Muscle of arm (tissue), 12 donors: ENCODE results near the gene NADK2. TPM values are rescaled to one million over a fixed set of nuclear protein-coding genes. Genes with fewer than 3 reads are reported as not detected.

Source experiments
- DNase-seq: peaks from one replicate; pipeline ENCODE4 v3.0.0-alpha.2; 2013
- polyA plus RNA-seq, 12 donors: library from polyadenylated mRNA; unstranded; fragments of 120-200 nt; gene quantifications; one replicate each; pipeline ENCODE4 v1.2.1, GENCODE V29; 2013; ENCODE audit not compliant: insufficient read length in 12 of 12

NADK2 gene
- polyA plus RNA-seq, 12 donors: 29.5 to 117 (median 45.5) TPM

DNA sequence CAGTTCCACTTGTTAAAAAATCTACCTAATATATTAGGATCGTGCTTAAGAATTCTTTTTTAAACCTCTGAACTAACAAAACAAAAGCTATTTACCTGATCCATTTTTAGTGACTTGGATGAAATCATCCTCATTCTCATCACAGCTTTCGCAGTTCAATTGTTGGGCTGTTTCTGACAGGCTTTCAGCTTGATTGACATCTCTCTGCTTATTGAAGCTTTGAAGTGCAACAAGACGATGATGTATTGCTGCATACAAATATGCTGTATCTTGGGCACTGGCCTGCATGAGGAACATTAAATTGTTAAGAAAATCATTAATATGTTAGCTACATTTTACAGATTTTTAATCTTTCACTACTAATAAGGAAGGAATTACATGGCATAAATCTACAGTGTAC lies 9.5 kb upstream of the NADK2 start:
- no peak for DNase-seq

DNA sequence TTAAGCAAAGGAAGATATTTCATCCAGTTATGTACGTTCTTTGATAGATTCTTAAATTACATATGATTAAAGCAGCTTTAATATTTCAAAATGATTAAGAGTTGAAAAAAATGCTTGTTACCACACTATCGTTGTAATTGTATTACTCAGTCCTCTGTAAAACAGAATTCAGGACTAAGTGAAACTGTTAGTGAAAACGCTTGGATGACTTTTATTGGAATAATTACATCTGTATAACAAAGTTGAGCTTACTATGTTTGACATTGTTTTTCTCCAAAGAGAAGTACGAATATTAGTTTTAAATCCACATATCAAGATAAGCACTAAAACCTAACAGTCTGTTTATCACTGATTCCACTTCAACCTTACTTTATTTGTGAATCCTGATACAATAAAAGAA lies 8.7 kb upstream of the NADK2 start:
- no peak for DNase-seq

DNA sequence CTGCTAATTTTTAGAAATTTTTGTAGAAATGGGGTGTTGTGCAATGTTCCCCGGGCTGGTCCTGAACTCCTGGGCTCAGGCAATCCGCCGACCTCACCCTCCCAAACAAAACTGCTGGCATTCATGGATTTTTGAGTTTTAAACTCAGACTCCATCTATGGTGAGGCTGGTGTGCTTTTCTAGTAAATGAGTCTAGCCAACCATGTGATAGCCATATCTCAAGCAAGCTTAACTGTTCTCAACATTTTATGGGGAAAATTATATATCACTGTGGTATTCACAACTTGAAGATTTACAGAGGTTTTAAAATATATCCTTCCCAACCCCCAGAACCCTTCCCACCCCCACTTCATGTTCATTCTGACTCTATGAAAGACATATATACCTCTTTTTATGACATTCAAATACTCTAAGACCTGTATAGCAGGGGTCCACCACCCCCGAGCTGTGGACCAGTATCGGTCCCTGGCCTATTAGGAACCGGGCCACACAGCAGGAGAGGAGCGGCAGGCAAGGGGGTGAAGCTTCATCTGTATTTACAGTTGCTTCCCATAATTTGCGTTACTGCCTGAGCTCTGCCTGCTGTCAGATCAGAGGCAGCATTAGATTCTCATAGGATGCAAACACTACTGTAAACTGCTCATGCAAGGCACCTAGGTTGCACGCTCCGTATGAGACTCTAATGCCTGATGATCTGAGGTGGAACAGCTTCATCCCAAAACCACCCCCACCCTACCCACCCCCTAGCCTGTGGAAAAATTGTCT lies 4.5 kb upstream of the NADK2 start:
- no peak for DNase-seq

DNA sequence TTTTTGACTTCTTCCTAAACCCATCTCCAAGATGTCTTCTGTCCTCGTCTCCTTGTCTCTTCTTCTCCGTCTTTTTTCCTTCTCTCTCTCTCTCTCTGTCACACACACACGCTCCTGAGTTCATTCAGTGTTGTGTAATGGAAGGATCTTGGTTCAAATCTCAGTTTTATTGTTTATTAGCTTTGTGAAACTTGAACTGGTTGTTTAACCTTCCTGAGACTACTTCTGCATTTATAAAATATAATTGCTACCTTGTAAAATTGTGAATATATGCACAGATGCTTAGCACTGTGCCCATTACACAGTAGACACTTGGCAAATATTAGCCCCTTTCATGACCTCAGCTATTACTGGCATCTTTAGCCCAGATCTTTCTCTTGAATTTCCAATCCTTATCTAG lies 2.4 kb upstream of the NADK2 start:
- no peak for DNase-seq

DNA sequence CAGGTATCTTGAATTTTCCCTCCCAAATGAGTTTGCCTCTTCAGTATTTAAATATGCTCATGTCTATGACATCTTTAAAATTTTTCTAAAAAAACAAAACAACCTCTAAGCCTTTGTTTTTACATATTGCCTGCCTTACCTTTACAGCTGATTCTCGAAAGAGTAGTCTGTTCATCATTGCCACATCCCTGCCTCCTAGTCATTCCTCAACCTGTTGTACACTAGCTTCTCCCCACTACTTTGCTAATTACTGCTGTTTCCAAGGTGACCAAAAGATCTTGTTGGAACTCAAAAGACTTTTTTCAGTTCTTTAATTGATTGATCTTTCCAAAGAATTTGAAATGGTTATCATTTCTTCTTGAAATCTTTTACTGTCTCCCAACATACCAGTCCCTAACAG lies 1.9 kb upstream of the NADK2 start:
- DNase-seq: no peak

DNA sequence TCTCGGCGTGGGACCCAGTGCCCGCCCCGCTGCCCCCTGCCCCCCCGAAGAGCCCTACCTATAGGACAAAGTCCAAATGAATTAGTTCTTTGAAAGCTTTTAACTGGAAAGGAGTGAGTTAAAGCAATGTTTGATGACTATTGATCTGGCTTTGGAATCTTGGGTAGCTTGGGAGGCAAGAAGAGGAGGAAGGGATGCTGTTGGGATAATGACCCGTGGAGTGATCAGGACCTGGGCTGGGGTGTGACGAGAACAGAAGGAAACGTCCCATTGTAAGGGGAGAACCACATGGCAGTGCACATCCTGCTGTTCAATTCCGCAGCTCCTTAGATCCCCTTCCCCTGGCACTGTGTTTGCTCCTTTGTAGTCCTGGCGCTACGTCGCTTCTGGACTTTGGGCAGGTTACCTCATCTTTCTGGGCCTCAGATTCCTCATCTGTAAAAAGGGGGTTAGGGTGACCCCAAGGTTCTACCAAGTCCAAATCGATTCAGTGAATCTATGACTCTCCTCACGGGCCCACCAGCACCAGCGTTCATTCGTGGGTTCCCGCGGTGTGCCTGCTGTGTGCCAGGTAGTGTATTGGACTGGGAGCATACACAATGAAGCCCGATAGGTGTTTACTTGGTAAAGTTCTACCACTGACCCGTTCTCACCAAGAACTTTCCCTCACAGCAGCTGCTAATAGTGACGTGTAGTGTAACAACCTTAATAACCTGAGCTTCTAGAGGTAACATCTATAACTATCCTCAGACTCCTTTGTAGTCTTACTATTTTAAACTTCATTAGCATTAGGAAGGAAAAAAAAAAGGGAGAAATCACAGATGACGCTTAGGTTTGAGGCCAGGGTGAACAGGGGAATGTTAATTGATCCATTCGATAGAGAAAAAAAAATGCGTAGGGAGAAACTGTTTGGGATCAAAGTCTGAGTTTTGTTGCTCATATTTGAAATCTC lies 1.1 kb upstream of the NADK2 start:
- DNase-seq: no peak

DNA sequence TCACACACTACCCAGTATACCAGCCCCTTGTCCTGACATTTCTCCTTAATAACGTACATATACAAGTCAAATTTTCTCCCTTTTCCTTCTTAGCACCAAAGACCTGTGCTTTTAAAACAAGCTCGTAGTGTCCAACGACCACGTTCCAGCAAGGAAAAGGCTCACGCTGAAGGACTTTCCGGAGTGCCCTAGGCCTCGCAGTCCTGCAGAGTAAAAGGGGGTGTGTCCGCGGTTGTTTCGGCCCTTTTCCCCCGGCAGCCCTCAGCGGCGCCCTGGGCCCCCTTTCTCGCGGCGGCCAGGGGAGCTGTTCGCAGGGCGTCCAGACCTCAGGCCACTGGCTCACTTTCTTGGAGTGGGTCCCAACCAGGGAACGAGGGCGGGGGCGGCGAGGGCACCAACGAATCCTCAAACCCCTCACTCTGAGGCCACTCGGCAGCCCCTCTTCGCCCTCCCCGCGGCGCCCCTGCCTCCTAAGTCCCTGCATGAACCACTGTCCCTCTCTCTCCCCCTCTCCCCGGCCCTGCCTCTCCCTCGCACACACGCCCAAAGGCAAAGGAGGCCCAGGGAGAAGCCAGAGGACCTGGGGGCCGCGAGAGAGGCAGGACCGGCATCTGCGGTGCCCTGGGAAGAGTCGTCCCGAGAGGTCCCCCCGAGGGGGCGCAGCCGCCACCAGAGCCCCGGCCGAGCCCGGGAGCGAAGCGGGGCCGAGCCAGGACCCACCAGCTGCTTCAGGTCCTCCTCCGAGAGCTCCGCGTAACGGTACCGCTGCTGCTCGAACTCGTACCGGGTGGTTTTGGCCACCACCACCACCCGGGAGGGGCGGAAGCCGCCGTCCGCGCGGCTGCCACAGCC lies 720 bp downstream of the NADK2 start:
- DNase-seq: peak; percentile 79

DNA sequence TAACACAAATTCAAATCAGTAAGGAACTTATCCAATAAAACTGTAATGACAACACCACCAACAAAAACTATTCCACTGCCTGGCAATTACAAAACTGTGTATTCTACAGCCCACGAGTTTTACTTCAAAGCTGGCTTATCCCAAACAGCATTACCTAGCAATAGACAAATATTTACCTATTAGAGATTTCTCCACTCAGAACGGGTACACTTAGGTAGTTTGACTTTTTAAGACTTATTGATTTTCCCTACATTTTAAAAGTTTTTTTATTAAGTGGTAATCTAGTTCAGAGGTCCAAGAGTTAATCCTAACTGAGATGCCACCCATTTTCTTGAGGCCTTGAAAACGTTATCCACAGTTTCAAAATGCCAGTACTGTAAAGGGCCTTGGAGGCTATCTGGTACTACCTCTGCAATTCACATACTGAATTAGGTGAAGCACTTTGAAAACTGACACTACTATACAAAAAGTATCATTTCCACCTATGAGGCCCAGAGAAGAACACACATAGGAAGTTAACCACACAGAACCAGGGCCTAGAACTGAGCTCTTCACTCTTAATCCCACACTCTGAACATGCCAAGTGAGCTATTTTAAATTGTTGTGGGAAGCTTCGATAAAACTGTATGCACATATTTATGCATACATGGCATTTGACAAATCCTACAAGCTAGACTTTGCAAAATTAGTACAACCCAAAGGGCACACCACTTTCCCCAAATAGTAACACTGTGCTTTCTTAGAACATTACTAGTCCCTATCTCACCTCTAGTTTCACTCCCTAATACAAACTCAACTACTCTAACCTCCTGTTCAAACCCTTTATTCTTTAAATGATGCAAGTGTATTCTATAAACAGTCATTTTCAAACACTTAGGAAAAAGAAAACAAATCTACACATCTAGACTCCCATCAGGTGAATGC lies 2.1 kb downstream of the NADK2 start:
- DNase-seq: no peak

DNA sequence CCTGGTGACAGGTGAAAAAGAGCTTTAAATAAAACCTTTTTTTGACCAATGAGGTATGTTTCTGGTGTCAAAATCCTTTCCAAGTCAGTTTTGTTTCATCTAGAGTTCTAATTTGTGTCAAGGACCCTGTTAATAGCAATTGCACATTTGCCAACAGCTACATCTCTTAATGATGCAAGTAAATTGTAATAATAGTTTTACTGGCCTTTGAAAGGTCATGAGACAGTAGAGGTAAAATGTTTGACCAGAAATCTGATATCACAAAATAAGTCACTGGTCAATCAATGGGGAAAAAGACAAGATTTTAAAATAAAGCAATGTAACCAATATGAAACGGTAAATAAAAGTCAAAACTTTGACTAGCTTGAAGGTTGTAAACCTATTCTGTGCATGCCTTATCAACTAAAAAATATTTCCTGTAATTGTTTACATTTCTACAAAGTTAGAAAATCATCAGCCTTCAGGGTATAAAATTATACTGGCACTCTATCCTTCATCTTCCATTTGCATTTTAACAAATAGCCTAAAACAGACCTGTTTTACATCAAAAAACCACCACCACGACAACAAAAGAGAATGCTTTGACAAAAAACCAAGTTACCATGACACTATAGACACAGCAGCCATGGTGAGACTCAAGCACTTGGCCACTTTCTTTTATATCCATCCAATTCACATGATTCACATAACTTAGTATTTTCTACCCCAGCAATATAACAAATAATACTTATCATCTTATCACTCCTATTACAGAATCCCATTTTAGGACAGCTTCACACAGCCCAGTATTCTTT lies 3.0 kb downstream of the NADK2 start:
- no peak for DNase-seq

DNA sequence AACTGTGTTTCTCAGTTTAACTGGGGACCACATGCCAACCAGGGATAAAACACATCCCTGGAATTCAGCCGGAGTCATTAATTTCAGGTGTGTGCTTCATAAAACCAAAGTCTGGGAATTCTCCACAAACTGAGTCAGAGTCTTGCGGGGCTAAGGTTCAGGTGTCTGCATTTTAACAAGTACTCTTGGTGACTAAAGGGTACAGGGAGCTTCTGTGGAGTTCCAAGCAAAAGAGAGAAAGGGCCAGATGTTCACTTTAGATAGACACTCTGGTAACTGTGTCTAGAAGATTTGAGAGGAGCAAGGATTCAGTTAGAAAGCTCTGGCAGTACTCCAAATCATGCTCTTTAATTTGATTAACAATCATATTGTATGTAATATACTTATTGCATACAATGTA lies 4.0 kb downstream of the NADK2 start:
- DNase-seq: no peak

DNA sequence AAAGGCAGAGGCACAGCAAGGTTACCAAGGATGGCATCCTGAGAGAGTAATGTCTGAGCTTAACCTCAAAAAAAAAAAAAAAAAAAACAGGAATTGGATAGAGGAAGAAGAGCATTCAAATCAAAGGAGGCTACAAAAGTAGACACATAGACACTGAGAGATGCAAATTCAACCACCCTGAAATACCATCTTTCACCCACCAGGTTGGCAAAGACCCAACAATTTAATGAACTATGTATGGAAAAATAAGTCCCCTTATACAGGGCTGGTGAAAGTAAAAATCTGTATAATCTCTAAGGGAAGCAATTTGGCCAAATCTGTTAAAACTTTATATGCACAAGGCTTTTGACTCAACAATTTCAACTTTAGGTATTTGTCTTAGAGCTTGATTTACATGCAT lies 4.9 kb downstream of the NADK2 start:
- no peak for DNase-seq

DNA sequence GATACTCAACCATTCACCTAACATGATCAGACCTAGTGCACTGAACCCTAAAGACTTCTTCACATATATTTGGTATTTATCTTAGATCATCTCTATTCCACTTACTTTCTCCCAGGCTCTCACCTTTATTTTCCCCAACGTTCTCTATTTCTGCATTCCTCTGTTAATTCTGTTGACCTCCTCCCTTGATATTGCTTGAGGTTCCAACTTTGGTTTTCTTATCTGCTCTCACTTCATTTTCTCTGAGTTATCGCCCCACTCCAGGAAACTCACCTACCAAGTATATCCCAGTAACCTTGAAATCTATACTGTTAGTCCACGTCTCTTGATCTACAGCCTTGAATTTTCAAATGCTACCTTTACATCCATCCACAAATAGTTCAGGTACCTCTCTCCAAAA lies 9.2 kb downstream of the NADK2 start:
- no peak for DNase-seq

DNA sequence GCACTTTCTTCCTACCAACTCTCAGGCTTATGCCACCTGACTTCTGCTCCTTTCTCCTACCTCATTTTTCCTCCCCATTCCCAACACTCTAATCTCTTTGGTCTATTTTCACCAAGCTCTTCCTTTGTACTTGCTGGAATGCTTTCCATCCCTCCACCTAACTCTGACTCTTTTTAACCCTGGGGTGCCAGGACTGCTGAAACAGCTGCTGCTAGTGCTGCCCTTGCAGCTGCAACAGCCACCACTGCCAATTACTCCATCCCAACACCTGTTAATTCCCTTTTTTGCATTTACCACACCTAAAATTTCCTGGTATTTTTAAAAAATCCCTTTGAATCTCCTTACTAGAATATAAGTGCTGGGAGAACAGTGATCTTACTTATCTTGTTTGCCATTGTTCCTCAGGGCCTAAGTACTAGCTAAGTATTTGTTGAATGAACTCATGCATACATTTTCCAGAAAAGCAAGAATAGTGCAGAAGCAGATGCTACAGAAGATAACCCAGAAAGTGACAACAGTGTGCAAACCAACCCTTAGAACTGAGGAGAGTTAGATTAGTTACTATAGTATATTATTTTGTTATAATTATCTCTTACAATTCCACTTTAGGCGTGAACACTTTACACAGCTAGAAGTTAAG lies 11.5 kb downstream of the NADK2 start:
- no peak for DNase-seq

DNA sequence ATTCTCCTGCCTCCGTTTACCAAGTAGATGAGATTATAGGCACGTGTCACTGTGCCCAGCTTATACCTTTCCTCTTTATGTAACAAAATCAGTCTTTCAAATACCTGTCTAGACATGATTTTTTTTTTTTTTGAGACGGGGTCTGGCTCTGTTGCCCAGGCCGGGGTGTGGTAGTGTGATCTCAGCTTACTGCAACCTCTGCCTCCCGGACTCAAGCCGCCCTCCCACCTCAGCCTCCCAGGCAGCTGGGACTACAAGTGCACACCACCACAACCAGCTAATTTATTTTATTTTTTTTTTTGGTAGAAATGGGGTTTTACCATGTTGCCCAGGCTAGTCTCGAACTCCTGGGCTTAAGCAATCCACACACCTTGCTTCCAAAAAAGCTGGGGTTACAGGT lies 13.2 kb downstream of the NADK2 start:
- DNase-seq: no peak

DNA sequence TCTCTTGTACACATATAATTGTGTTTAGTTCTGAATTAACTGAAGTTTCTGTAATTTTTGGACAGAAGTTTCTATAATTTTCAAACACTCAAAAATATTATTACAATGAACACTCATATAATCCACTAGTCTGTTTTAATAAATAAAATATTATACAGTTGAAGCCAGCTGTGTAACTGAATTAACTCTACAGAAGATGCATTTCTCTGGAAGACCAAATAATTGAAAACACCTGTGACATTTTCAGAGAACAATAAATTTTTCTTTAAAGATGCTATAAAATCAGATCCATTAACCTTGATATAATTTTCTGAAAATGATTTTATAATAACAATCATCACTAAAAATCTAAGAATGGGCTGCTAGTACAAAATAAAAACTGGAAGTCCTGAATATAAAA lies 14.7 kb downstream of the NADK2 start:
- DNase-seq: no peak

DNA sequence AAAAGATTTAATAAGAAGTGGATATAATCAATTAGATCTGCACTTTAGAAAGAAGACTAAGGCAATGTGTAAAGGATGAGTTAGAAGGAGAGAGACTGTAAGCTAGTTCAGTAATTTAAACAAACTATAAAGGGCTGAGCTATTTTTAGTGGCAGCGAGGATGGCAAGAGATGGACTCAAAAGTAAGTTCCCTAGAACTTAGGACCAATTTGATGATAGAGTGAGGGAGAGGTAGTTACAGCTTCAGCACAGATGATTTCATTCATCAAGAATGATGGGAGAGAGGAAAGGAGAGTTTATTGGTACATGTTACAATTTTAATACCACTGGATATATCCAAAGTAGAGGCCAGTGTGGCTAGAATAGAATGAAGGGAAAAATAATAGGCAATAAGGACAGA lies 19.1 kb downstream of the NADK2 start:
- DNase-seq: no peak

DNA sequence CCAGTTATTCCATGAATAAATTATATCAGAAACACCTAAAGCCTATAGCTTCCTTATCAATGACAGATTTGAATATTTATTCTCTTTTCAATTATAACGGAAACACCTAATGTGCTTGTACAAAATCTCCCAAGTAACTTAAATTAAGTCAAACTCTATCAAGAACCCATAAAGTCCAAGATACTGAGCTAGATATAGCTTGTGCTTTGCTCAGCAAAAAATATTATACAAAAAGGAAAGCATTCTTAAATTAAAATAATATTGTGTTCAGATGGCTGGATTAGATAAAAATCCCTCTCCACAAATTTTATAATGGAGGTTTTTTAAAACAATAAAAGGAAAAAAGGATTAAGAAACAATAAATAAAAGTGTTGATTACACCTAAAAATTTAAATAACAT lies 23.7 kb downstream of the NADK2 start:
- no peak for DNase-seq

DNA sequence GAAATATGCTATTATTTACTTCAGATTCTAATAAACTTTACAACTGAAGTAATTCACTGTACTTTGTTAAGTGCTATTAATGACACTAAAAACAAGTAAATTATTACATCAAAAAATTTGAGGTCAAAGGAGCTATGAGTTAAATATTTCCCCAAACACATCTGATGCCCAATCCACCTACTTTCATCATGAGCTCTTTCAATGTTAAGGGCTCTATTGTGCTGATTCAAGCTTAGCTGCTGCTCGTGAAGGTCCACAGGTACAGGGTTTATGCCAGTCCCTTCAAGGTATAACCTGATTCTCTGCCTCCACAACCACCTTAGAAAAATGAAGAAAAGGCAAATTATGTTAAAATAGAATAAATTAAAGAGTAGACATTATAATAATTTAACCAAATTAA lies 24.2 kb downstream of the NADK2 start:
- no peak for DNase-seq

DNA sequence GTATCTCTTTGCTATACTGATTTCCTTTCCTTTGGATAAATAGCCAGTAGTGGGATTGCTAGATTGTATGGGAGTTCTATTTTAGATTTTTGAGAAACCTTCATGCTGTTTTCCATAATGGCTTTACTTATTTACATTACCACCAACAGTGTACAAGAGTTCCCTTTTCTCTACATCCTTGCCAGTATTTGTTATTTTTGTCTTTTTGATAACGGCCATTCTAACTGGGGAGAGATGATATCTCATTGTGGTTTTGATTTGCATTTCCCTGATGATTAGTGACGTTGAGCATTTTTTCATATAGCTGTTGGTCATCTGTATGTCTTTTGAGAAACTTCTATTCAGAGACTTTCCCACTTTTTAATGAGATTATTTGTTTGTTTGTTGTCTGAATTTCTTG lies 25.8 kb downstream of the NADK2 start:
- no peak for DNase-seq

DNA sequence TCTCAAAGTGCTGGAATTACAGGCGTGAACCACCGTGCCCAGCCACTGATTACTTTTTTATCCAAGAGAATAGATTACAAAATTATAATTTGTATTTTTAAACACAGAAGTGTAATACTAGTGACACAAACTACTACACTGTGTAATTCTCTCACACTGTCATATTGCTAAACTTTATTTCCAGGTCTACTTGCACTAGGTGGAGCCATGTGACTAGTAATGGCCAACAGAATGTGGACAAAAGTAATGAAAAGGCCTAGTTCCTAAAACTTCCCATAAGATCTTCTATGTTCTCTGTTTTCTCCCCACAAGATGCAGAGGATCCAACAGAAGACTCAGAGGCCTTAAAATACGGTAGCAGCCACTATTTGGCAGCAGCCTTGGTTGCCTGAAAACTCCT lies 27.3 kb downstream of the NADK2 start:
- DNase-seq: no peak
